ENCODE measurements around the gene LOXHD1. TPM values are rescaled to one million over a fixed set of nuclear protein-coding genes. Genes with fewer than 3 reads are reported as not detected.

Gene LOXHD1
- total and polyA plus RNA-seq, 2 donors (not counting 1 experiment from before 2014, with no cell fraction given), result not detected

GRCh38 chr18:46488471-46489213 is 168.4 kb downstream of the LOXHD1 start:
- no peaks in the 10 kb centered on the region for H3K4me1 Mint-ChIP-seq
- no peaks in the 10 kb centered on the region for H3K4me1 ChIP-seq (ENCODE audit: control insufficient read depth in 2 of 2, insufficient read depth in 2 of 2, low read length in 2 of 2)
- DNase-seq (no peak), ATAC-seq (ENCODE audit: low read depth) (no peak)
- no peak overlapping the region for H2AFZ ChIP-seq (ENCODE audit: insufficient read depth, low read depth, low read length, poor library complexity, severe bottlenecking)
- H3K27me3 Mint-ChIP-seq, result peaks cover 11% of the 10 kb centered on the region
- H3K27me3 ChIP-seq (replicated peaks in 1 of 4; ENCODE audit: control extremely low read depth in 1 of 4, control insufficient read depth in 3 of 4, insufficient read depth in 4 of 4, low read length in 3 of 4), result no peaks in the 10 kb centered on the region
- WGBS (ENCODE audit: insufficient coverage), result 89% methylated on average over 10 of the region's 11 CpGs
- H3K4me2 ChIP-seq (replicated peaks; ENCODE audit: low read depth, low read length, poor library complexity, severe bottlenecking), result no peak overlapping the region
- ChIA-PET CTCF (no interaction called here), POLR2A (no interaction called here)
- no peaks in the 10 kb centered on the region for H3K36me3 ChIP-seq (replicated peaks in 1 of 2; ENCODE audit: control extremely low read depth in 1 of 2, control insufficient read depth in 1 of 2, extremely low read depth in 1 of 2, insufficient read depth in 2 of 2, low read length in 1 of 2)
- no peak overlapping the region for H3K27ac ChIP-seq (ENCODE audit: low read length in 2 of 2)
- H4K20me1 ChIP-seq (ENCODE audit: control insufficient read depth, insufficient read depth, low read length, poor library complexity, severe bottlenecking), result no peaks in the 10 kb centered on the region
- intact Hi-C loops (cut with micrococcal nuclease), result no loop called here
- no peak overlapping the region for H3K27ac Mint-ChIP-seq
- H3K4me3 Mint-ChIP-seq, result no peak overlapping the region
- no peaks in the 10 kb centered on the region for H3K79me2 ChIP-seq (ENCODE audit: control insufficient read depth, insufficient read depth, low read length)
- no peaks in the 10 kb centered on the region for H3K9me3 ChIP-seq (ENCODE audit: control extremely low read depth in 1 of 3, control insufficient read depth in 2 of 3, insufficient read depth in 1 of 3, low read length in 2 of 3)
- TF ChIP-seq EZH2 (IDR thresholded peaks at IDR 0.05; ENCODE audit: borderline replicate concordance, insufficient read depth, low read depth, low read length, poor library complexity, severe bottlenecking) (no peak), CTCF (IDR thresholded peaks at IDR 0.05) (no peak)
- H3K9ac ChIP-seq (ENCODE audit: low read length), result no peak overlapping the region
- H3K9me3 Mint-ChIP-seq (ENCODE audit: insufficient read depth), result no peaks in the 10 kb centered on the region
- H3K4me3 ChIP-seq (ENCODE audit: control extremely low read depth in 1 of 5, extremely low read depth in 1 of 5, insufficient read depth in 1 of 5, low read depth in 2 of 5, low read length in 4 of 5), result no peak overlapping the region

GRCh38 chr18:46485675-46486194 is 171.3 kb downstream of the LOXHD1 start:
- intact Hi-C loops (cut with micrococcal nuclease), result no loop called here
- Histone ChIP-seq H3K9me3 (ENCODE audit: control extremely low read depth in 1 of 3, control insufficient read depth in 2 of 3, insufficient read depth in 1 of 3, low read length in 2 of 3) (peaks cover 0 to 15% (median 7%) of the 10 kb centered on the region in 3 donors), H3K4me1 (ENCODE audit: control insufficient read depth in 2 of 2, insufficient read depth in 2 of 2, low read length in 2 of 2) (no peaks in the 10 kb centered on the region), H3K79me2 (ENCODE audit: control insufficient read depth, insufficient read depth, low read length) (no peaks in the 10 kb centered on the region), H3K4me3 (ENCODE audit: control extremely low read depth in 1 of 5, extremely low read depth in 1 of 5, insufficient read depth in 1 of 5, low read depth in 2 of 5, low read length in 4 of 5) (no peak overlapping the region), H3K4me2 (replicated peaks; ENCODE audit: low read depth, low read length, poor library complexity, severe bottlenecking) (no peak overlapping the region), H2AFZ (ENCODE audit: insufficient read depth, low read depth, low read length, poor library complexity, severe bottlenecking) (no peak overlapping the region), H3K27ac (ENCODE audit: low read length in 2 of 2) (no peak overlapping the region), H4K20me1 (ENCODE audit: control insufficient read depth, insufficient read depth, low read length, poor library complexity, severe bottlenecking) (no peaks in the 10 kb centered on the region), H3K36me3 (replicated peaks in 1 of 2; ENCODE audit: control extremely low read depth in 1 of 2, control insufficient read depth in 1 of 2, extremely low read depth in 1 of 2, insufficient read depth in 2 of 2, low read length in 1 of 2) (no peaks in the 10 kb centered on the region), H3K27me3 (replicated peaks in 1 of 4; ENCODE audit: control extremely low read depth in 1 of 4, control insufficient read depth in 3 of 4, insufficient read depth in 4 of 4, low read length in 3 of 4) (no peaks in the 10 kb centered on the region), H3K9ac (ENCODE audit: low read length) (no peak overlapping the region)
- H3K27ac Mint-ChIP-seq, result no peak overlapping the region
- no peaks in the 10 kb centered on the region for H3K4me1 Mint-ChIP-seq
- H3K9me3 Mint-ChIP-seq (ENCODE audit: insufficient read depth), result peaks cover 3% of the 10 kb centered on the region
- ATAC-seq (ENCODE audit: low read depth) (no peak), DNase-seq (no peak)
- peaks cover 16% of the 10 kb centered on the region for H3K27me3 Mint-ChIP-seq
- CTCF ChIA-PET, result no interaction called here
- POLR2A ChIA-PET, result no interaction called here
- H3K4me3 Mint-ChIP-seq, result no peak overlapping the region
- TF ChIP-seq CTCF (IDR thresholded peaks at IDR 0.05) (no peak), EZH2 (IDR thresholded peaks at IDR 0.05; ENCODE audit: borderline replicate concordance, insufficient read depth, low read depth, low read length, poor library complexity, severe bottlenecking) (no peak)
- 51% methylated on average over 2 of the region's 2 CpGs for WGBS (ENCODE audit: insufficient coverage)

Measured in B cell (primary cell).